IPS-NIHi11 (cell line): Measurements from ENCODE around the gene FAM124A.
A peak's percentile ranks its signal among the peaks of the same experiment; 100 is the strongest.

Experiments used
- DNase-seq: peaks from one replicate; pipeline ENCODE4 v3.0.0; 2012; ENCODE audit warnings: mixed read lengths, low spot score

The FAM124A gene

DNA sequence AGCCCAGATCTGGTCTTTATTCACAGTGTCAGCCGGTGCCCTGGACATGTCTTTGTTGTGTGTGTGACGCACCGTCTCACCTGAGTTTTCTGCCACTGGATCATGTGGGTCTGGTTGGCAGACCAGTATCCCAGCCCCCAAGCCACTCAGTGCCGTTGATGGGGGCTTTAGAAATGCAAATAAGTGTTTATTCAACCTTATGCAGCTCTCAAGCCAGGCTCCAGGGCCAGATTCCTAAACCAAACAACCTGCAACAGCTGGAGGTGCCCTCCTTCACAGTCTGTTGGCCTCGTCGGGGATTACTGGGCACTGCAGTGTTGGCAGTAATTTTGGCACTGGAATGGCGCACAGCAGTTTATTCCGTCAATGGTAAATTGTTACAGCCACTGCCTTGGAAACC is 21.6 kb downstream of the FAM124A start:
- DNase-seq, result peak; percentile 65

DNA sequence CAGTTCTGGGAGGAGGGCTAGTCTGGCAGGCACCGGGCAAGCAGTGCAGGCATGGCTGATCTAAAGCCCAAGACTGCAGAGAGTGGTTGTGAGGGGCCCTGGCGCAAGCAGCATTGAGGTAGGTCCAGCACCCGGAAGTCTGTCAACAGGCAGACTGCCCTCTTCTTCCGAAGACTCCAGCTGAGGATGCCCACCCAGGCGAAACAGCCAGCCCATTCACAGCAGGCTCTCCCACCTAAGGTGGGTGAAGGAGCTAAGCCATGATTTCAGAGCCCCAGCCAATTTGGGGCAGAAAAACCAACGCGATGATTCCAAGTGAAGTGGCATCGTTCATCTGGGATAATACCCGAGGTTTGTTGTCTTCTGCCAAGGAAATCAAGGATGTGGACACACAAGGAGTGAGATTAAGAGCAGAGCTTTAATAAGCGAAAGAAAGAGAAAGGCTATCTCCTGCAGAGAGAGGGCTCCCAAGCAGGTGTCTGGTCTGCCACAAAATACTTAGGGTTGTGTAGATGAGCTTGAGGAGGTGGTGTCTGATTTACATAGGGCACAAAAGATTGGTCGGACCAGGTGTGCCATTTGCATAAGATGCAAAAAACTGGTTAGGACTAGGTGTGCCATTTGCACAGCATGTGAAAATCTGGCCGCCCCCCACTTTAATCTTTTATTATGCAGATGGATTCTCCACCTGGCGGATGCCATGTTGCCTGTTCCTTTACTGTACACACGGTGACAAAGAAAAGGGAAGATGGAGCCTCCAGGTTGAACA is 22.6 kb downstream of the FAM124A start:
- DNase-seq, result no peak

- no peak for DNase-seq
Observed at GRCh38 chr13:51245583-51245982, 23.4 kb downstream of the FAM124A start.

DNA sequence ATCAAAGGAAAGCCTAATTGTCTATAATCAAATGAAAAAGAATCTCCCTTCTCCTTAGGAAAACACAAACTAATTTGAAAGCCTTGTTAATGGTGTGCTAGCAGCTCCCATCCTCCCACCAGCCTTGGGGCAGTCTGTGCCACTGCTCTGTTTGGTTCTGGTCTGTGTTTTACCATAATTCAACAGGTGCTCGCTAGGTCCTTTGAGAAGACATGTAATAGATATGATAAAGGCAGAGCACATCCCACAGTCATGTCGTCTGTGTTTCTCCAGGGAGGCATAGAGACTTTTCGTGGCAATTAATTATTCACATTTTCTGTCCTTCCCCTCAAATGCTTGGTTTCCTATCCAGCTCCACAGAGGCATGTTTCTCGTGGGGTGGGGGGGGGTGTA is 23.8 kb downstream of the FAM124A start:
- DNase-seq, result no peak

DNA sequence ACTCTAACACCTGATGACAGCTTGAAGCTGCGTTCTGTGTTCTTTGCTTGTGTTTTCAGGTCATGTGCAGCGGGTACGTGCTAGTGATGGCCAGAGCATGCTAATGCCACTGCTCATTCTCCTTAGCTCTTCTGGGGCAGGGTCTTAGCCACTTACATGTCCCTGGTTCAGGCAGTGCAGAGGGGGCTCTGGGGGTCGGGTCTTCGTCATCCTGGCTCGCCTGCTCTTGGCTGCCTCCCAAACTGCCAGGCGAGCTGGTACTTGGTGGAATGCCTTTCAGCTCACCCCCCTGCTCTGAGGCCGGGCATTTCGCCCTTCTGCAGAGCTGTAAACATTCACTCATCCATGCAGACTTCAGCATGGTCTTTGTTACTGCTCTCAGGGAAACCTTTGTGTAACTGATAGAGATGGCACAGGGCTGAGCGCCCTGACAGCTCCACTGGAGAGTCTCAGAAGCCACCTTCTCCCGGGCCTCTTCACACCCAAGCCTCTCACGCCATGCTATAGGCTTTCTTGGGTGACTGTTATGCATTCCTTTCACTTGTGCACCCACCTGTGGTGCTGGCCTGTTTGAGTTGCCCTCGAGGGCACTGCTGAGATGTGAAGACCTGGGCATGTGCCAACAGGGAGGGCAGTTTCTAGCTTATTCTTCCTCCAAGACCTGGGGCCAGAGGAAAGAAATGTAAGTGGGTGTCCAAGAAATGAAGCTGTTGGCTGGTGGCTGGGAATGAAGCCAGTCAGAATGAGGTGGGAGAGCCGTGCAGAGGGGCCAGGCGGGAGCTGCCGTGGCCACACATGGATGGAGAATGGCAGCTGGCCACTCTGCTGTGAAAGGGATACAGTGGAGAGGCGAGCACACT is 24.4 kb downstream of the FAM124A start:
- DNase-seq, result no peak

- no peak for DNase-seq
Observed at GRCh38 chr13:51249255-51249654, 27.1 kb downstream of the FAM124A start.

DNA sequence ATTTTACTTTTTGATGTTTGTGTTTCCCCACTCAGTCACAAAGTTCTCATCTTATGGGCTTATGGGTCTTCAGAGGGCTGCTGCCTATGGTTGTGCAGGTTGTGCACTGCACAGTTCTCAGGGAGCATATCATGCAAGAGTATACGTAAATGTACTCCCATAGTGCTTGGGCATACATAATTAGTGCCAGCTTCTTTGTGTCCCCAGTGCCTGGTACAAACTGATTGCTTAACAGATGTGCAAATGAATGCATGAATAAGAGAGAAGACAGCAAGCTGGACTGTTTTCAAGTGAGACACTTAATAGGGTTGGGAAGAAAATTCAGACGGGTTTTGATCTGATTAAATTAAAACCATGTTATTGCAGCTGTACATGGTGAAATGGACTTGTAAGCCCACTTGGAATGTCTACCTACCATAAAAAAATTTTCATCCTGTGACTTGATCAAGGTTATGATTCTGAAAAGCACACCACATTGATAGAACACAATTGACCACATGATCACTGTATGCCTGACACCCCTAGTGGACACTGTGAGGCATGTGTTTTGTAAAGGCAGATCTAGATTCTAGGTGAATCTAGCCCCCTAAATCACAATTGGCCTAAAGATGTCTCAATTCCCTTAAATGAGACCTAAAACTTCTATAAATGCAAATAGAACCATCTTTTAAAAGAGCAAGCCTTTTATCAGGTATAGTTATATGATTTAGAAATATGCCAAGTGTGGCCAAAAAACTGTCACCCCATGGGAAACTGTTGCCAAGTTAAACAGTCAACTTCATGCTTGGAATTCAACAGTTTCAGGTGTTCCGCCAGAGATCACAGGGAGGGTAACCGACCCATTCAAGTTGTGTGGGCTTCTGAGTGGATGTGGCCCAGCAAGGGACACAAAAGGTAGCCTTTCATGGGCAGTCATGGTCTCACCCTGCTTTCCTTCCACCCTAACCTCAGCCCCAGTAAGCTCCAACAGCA is 27.9 kb downstream of the FAM124A start:
- DNase-seq, result peak; percentile 55

DNA sequence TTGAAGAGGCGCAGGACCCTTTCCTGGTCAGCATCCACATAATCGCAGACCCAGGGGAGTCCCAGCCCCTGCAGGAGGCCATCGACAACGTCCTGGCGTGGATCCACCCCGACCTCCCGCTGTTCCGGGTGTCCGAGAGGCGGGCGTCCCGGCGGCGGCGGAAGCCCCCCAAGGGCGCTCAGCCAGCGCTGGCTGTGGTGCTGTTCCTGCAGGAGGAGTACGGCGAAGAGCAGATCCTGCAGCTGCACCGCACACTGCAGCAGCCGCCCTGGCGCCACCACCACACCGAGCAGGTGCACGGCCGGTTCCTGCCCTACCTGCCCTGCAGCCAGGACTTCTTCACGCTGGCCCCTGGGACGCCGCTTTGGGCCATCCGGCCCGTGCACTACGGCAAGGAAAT is 29.3 kb downstream of the FAM124A start:
- DNase-seq, result no peak

- DNase-seq, result no peak
Observed at GRCh38 chr13:51252954-51253532, 30.8 kb downstream of the FAM124A start.

- DNase-seq, result no peak
Observed at GRCh38 chr13:51255556-51255955, 33.4 kb downstream of the FAM124A start.

GRCh38 chr13:51257187-51257586 is 35.0 kb downstream of the FAM124A start:
- no peak for DNase-seq

- DNase-seq, result peak; percentile 67
Observed at GRCh38 chr13:51258612-51259548, 36.7 kb downstream of the FAM124A start.

- DNase-seq, result no peak
Observed at GRCh38 chr13:51260154-51260553, 38.0 kb downstream of the FAM124A start.

DNA sequence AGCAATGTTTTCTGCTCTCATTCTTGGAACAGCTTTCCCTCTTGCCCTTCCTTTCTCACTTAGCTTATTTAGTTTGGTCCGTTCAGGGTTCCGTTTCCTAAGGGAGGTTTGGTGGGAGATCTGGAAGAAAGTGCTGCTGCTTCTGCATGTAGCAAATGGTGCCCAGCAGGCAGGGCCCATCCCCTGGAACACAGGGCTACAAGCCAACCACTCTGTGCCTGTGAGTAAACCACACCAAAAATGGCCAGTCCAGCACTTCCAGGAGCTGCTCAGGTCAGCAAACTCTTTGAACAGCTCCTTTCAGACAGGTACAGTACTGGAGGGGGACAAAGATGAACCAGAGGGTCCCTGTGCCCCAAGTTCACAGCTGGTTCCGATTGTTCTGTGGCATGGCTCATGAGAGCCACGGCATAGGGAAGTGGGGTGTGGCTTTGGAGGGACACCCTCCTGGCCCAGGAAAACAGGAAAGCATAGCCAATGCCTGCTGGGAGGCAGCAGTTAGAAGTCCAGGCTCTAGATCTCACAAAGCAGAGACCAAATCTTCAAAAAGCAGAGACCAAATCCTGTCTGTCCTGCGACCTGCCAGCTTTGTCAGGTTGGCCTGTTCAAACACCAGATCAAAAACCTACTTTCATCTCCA is 39.5 kb downstream of the FAM124A start:
- no peak for DNase-seq

- no peak for DNase-seq
Observed at GRCh38 chr13:51262501-51263211, 40.5 kb downstream of the FAM124A start.

- no peak for DNase-seq
Observed at GRCh38 chr13:51266642-51267041, 44.4 kb downstream of the FAM124A start.

DNA sequence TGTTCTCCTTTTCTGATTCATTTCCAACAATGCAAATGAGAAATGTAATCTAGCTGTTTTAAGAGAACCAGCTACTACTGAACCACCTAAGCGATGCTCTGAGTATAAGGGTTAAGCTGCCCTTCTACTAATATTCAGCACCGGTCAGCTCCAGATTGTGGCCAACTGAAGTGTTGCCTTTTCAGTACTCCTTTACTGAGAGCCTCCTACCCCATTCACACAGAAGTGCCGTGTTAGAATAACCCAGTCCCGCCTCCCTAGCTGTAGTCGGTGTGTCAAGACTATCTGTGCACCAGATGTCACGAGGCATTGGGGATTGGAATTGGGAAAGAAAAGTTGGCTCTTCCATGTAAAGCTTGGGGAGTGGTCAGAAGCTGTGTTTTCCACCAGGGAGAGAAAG is 45.4 kb downstream of the FAM124A start:
- no peak for DNase-seq

DNA sequence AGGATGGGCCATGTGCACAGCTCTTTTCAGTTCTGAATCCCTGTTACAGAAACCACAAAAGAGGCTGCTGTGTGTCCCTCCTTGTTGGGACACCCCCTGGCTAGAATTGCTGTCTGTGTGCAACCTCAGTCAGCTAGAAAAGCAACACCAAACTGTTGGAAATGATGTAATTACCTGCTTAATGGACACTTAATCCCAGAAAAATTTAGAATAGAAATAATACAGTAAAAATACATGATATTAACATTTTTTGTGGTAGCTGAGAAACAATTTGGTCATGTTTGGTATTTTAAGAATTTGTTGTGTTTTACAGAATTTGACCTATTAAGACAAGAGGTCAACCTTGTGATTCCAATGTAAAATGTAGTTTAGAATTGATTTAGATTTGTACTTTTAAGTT is 46.8 kb downstream of the FAM124A start:
- no peak for DNase-seq

GRCh38 chr13:51270623-51271415 is 48.6 kb downstream of the FAM124A start:
- no peak for DNase-seq
